SK-N-SH treated with all-trans-retinoic acid at 6 μM for 48 hours (cell line): Measurements from ENCODE around the gene JAKMIP1.

Source experiments
- ARNTL ChIP-seq: fragments of 450-650 bp; formaldehyde crosslinking; IDR thresholded peaks from 2 replicates; pipeline ENCODE4 v1.5.0; 2020; ENCODE audit warnings: low read depth, mild to moderate bottlenecking, moderate library complexity, borderline replicate concordance
- BACH2 ChIP-seq: fragments of 250-450 bp; sonication (Bioruptor Pico); IDR thresholded peaks from 2 replicates; pipeline ENCODE4 v1.9.0; 2021; ENCODE audit warnings: mild to moderate bottlenecking, borderline replicate concordance
- ESRRG ChIP-seq: fragments of 250-450 bp; sonication (Bioruptor Pico); IDR thresholded peaks from 2 replicates; pipeline ENCODE4 v1.6.1; 2021; ENCODE audit warnings: mild to moderate bottlenecking
- GLIS3 ChIP-seq: fragments of 250-450 bp; sonication (Bioruptor Pico); IDR thresholded peaks from 2 replicates; pipeline ENCODE4 v1.5.0; 2020; ENCODE audit warnings: mild to moderate bottlenecking, moderate library complexity
- ISL1 ChIP-seq: fragments of 250-450 bp; sonication (Bioruptor Pico); IDR thresholded peaks from 2 replicates; pipeline ENCODE4 v2.1.2; 2022; ENCODE audit warnings: mild to moderate bottlenecking, moderate library complexity
- PPARA ChIP-seq: fragments of 250-450 bp; sonication (Bioruptor Pico); IDR thresholded peaks from 2 replicates; pipeline ENCODE4 v1.5.0; 2020; ENCODE audit warnings: mild to moderate bottlenecking, borderline replicate concordance
- RARB ChIP-seq: fragments of 250-450 bp; sonication (Bioruptor Pico); IDR thresholded peaks from 2 replicates; pipeline ENCODE4 v1.8.0; 2021; ENCODE audit warnings: mild to moderate bottlenecking, moderate library complexity
- TOX ChIP-seq: fragments of 250-450 bp; sonication (Bioruptor Pico); IDR thresholded peaks from 2 replicates; pipeline ENCODE4 v1.8.0; 2021; ENCODE audit warnings: mild to moderate bottlenecking, moderate library complexity, borderline replicate concordance
- ZC3H10 ChIP-seq: fragments of 250-450 bp; sonication (Bioruptor Pico); IDR thresholded peaks from 2 replicates; pipeline ENCODE4 v1.5.1; 2021; ENCODE audit warnings: mild to moderate bottlenecking, moderate library complexity
- ZNF565 ChIP-seq: fragments of 450-650 bp; formaldehyde crosslinking; conservative IDR thresholded peaks from 2 replicates; pipeline ENCODE4 v1.5.0; 2020; ENCODE audit warnings: low read depth, mild to moderate bottlenecking, moderate library complexity
- ZNF70 ChIP-seq: fragments of 450-650 bp; formaldehyde crosslinking; IDR thresholded peaks from 2 replicates; pipeline ENCODE4 v1.5.0; 2020; ENCODE audit warnings: mild to moderate bottlenecking, moderate library complexity
- TF ChIP-seq, protein P1 (sequence below): fragments of 250-450 bp; sonication (Bioruptor Pico); IDR thresholded peaks from 2 replicates; pipeline ENCODE4 v1.5.1; 2020; ENCODE audit warnings: low read depth, mild to moderate bottlenecking, moderate library complexity
- TF ChIP-seq, protein P2 (sequence below): fragments of 250-450 bp; sonication (Bioruptor Pico); IDR thresholded peaks from 2 replicates; pipeline ENCODE4 v1.8.0; 2020; ENCODE audit warnings: mild to moderate bottlenecking, moderate library complexity, borderline replicate concordance
- TF ChIP-seq, protein P3 (sequence below): fragments of 250-450 bp; sonication (Bioruptor Pico); IDR thresholded peaks from 2 replicates; pipeline ENCODE4 v1.8.0; 2021; ENCODE audit warnings: low read depth, mild to moderate bottlenecking, moderate library complexity, borderline replicate concordance

DNA sequence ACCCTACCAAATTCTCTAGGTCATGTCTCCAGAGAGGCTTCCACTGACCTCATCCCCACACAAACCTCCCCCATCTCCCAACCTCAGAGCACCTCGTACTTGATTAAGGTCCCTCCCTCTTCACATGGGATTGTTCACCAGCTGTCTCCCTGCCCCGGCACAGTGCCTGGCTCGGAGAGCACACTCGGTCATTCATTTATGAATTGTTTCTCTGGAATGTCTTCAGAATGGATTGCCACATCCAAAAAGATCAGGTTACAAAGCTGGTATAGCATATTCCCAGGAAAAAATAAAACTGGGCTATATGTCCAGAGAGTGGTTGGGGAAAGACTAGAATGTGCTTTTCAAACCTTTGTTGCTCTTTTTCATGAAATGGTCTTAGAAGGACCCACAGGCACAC lies 21.6 kb downstream of the JAKMIP1 start:
- no peak for TF ChIP-seq GLIS3 (CRISPR knock-in tag)
- no peak for TF ChIP-seq ZNF70 (CRISPR knock-in tag)
- TF ChIP-seq ARNTL, result no peak
- TF ChIP-seq BACH2 (CRISPR knock-in tag), result no peak
- TF ChIP-seq TOX (CRISPR knock-in tag), result no peak
- no peak for TF ChIP-seq ISL1 (CRISPR knock-in tag)
- TF ChIP-seq ZC3H10, result no peak
- TF ChIP-seq, protein P1, sequence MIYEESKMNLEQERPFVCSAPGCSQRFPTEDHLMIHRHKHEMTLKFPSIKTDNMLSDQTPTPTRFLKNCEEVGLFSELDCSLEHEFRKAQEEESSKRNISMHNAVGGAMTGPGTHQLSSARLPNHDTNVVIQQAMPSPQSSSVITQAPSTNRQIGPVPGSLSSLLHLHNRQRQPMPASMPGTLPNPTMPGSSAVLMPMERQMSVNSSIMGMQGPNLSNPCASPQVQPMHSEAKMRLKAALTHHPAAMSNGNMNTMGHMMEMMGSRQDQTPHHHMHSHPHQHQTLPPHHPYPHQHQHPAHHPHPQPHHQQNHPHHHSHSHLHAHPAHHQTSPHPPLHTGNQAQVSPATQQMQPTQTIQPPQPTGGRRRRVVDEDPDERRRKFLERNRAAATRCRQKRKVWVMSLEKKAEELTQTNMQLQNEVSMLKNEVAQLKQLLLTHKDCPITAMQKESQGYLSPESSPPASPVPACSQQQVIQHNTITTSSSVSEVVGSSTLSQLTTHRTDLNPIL, result no peak
- TF ChIP-seq, protein P2, sequence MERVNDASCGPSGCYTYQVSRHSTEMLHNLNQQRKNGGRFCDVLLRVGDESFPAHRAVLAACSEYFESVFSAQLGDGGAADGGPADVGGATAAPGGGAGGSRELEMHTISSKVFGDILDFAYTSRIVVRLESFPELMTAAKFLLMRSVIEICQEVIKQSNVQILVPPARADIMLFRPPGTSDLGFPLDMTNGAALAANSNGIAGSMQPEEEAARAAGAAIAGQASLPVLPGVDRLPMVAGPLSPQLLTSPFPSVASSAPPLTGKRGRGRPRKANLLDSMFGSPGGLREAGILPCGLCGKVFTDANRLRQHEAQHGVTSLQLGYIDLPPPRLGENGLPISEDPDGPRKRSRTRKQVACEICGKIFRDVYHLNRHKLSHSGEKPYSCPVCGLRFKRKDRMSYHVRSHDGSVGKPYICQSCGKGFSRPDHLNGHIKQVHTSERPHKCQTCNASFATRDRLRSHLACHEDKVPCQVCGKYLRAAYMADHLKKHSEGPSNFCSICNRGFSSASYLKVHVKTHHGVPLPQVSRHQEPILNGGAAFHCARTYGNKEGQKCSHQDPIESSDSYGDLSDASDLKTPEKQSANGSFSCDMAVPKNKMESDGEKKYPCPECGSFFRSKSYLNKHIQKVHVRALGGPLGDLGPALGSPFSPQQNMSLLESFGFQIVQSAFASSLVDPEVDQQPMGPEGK (CRISPR knock-in tag), result no peak
- no peak for TF ChIP-seq RARB (CRISPR knock-in tag)
- TF ChIP-seq ZNF565, result no peak
- no peak for TF ChIP-seq ESRRG (CRISPR knock-in tag)
- TF ChIP-seq, protein P3, sequence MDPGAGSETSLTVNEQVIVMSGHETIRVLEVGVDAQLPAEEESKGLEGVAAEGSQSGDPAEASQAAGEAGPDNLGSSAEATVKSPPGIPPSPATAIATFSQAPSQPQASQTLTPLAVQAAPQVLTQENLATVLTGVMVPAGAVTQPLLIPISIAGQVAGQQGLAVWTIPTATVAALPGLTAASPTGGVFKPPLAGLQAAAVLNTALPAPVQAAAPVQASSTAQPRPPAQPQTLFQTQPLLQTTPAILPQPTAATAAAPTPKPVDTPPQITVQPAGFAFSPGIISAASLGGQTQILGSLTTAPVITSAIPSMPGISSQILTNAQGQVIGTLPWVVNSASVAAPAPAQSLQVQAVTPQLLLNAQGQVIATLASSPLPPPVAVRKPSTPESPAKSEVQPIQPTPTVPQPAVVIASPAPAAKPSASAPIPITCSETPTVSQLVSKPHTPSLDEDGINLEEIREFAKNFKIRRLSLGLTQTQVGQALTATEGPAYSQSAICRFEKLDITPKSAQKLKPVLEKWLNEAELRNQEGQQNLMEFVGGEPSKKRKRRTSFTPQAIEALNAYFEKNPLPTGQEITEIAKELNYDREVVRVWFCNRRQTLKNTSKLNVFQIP (CRISPR knock-in tag), result no peak
- TF ChIP-seq PPARA (CRISPR knock-in tag), result no peak
